ENCODE measurements around the gene SNX13.
A peak's percentile ranks its signal among the peaks of the same experiment; 100 is the strongest.
"Not testable (repeated sequence)": the region's sequence is repeated elsewhere in the genome, so short reads cannot be mapped to it uniquely, and the experiment has no call there.

The SNX13 gene

GRCh38 chr7:17822547-17823173 is 117.6 kb downstream of the SNX13 start:
- no peak overlapping the region for H2BK5ac ChIP-seq (ENCODE audit: low read length)
- no peak overlapping the region for H3K9ac ChIP-seq (ENCODE audit: low read length)
- H3K79me1 ChIP-seq (ENCODE audit: low read length): no peaks in the 10 kb centered on the region
- no peaks in the 10 kb centered on the region for H3K79me2 ChIP-seq (ENCODE audit: control insufficient read depth, insufficient read depth, low read length)
- no peak overlapping the region for H2BK120ac ChIP-seq (ENCODE audit: low read depth, low read length)
- no peaks in the 10 kb centered on the region for H3K36me3 ChIP-seq (ENCODE audit: control insufficient read depth, insufficient read depth, low read length)
- no peak overlapping the region for H3K4me3 ChIP-seq (ENCODE audit: low read length)
- H3K4me1 ChIP-seq (ENCODE audit: control insufficient read depth, low read depth, low read length): no peaks in the 10 kb centered on the region
- no peak for DNase-seq
- WGBS (ENCODE audit: extremely low coverage, insufficient coverage, low lambda C conversion rate): no CpG with 5 or more reads among the region's 3 CpGs
- H4K8ac ChIP-seq (ENCODE audit: low read depth, low read length): no peak overlapping the region
- H3K27me3 ChIP-seq (ENCODE audit: insufficient read depth, low read length, poor library complexity): no peaks in the 10 kb centered on the region
- H3K18ac ChIP-seq (ENCODE audit: low read length): no peak overlapping the region
- no peak overlapping the region for H4K5ac ChIP-seq (ENCODE audit: low read length)
- H3K4ac ChIP-seq (ENCODE audit: low read depth, low read length): no peak overlapping the region
- H3K4me2 ChIP-seq (ENCODE audit: low read length): no peak overlapping the region
- no peak overlapping the region for H3K27ac ChIP-seq (ENCODE audit: low read depth, low read length)
- no peak overlapping the region for H2AK5ac ChIP-seq (ENCODE audit: low read length)
- H3K23ac ChIP-seq (ENCODE audit: low read length): no peak overlapping the region
- H2BK15ac ChIP-seq (replicated peaks; ENCODE audit: low read depth): no peak overlapping the region
- no peak overlapping the region for H3K56ac ChIP-seq (ENCODE audit: low read length)

GRCh38 chr7:17816903-17817302 is 123.4 kb downstream of the SNX13 start:
- Histone ChIP-seq H4K5ac (ENCODE audit: low read length) (no peak overlapping the region), H3K9ac (ENCODE audit: low read length) (no peak overlapping the region), H3K4me2 (ENCODE audit: low read length) (no peak overlapping the region), H2AK5ac (ENCODE audit: low read length) (no peak overlapping the region), H3K79me2 (ENCODE audit: control insufficient read depth, insufficient read depth, low read length) (no peaks in the 10 kb centered on the region), H3K79me1 (ENCODE audit: low read length) (no peaks in the 10 kb centered on the region), H3K4ac (ENCODE audit: low read depth, low read length) (no peak overlapping the region), H3K23ac (ENCODE audit: low read length) (no peak overlapping the region), H4K8ac (ENCODE audit: low read depth, low read length) (no peak overlapping the region), H2BK15ac (replicated peaks; ENCODE audit: low read depth) (no peak overlapping the region), H3K18ac (ENCODE audit: low read length) (no peak overlapping the region), H2BK120ac (ENCODE audit: low read depth, low read length) (no peak overlapping the region), H3K36me3 (ENCODE audit: control insufficient read depth, insufficient read depth, low read length) (no peaks in the 10 kb centered on the region), H2BK5ac (ENCODE audit: low read length) (no peak overlapping the region), H3K4me3 (ENCODE audit: low read length) (no peak overlapping the region), H3K27ac (ENCODE audit: low read depth, low read length) (no peak overlapping the region), H3K56ac (ENCODE audit: low read length) (no peak overlapping the region), H3K27me3 (ENCODE audit: insufficient read depth, low read length, poor library complexity) (no peaks in the 10 kb centered on the region), H3K4me1 (ENCODE audit: control insufficient read depth, low read depth, low read length) (no peaks in the 10 kb centered on the region)
- DNase-seq: no peak
- WGBS (ENCODE audit: extremely low coverage, insufficient coverage, low lambda C conversion rate): no CpG with 5 or more reads among the region's 3 CpGs

- Histone ChIP-seq H3K4ac (ENCODE audit: low read depth, low read length) (no peak overlapping the region), H3K79me1 (ENCODE audit: low read length) (no peaks in the 10 kb centered on the region), H3K4me2 (ENCODE audit: low read length) (no peak overlapping the region), H3K56ac (ENCODE audit: low read length) (no peak overlapping the region), H2BK15ac (replicated peaks; ENCODE audit: low read depth) (no peak overlapping the region), H3K4me3 (ENCODE audit: low read length) (no peak overlapping the region), H4K5ac (ENCODE audit: low read length) (no peak overlapping the region), H3K27ac (ENCODE audit: low read depth, low read length) (no peak overlapping the region), H3K27me3 (ENCODE audit: insufficient read depth, low read length, poor library complexity) (no peaks in the 10 kb centered on the region), H3K36me3 (ENCODE audit: control insufficient read depth, insufficient read depth, low read length) (no peaks in the 10 kb centered on the region), H4K8ac (ENCODE audit: low read depth, low read length) (no peak overlapping the region), H3K79me2 (ENCODE audit: control insufficient read depth, insufficient read depth, low read length) (no peaks in the 10 kb centered on the region), H3K4me1 (ENCODE audit: control insufficient read depth, low read depth, low read length) (no peaks in the 10 kb centered on the region), H3K9ac (ENCODE audit: low read length) (no peak overlapping the region), H3K23ac (ENCODE audit: low read length) (no peak overlapping the region), H2AK5ac (ENCODE audit: low read length) (no peak overlapping the region), H2BK5ac (ENCODE audit: low read length) (no peak overlapping the region), H3K18ac (ENCODE audit: low read length) (no peak overlapping the region), H2BK120ac (ENCODE audit: low read depth, low read length) (no peak overlapping the region)
- no peak for DNase-seq
- WGBS (ENCODE audit: extremely low coverage, insufficient coverage, low lambda C conversion rate): no CpG with 5 or more reads among the region's 4 CpGs
Observed at GRCh38 chr7:17815318-17815717, 125.0 kb downstream of the SNX13 start.

GRCh38 chr7:17814058-17814457 is 126.2 kb downstream of the SNX13 start:
- H3K27me3 ChIP-seq (ENCODE audit: insufficient read depth, low read length, poor library complexity): no peaks in the 10 kb centered on the region
- no peak for DNase-seq
- no peak overlapping the region for H3K56ac ChIP-seq (ENCODE audit: low read length)
- H3K18ac ChIP-seq (ENCODE audit: low read length): no peak overlapping the region
- no peaks in the 10 kb centered on the region for H3K79me1 ChIP-seq (ENCODE audit: low read length)
- H4K8ac ChIP-seq (ENCODE audit: low read depth, low read length): no peak overlapping the region
- no peak overlapping the region for H2AK5ac ChIP-seq (ENCODE audit: low read length)
- no peak overlapping the region for H3K23ac ChIP-seq (ENCODE audit: low read length)
- H3K4ac ChIP-seq (ENCODE audit: low read depth, low read length): no peak overlapping the region
- no peak overlapping the region for H2BK15ac ChIP-seq (replicated peaks; ENCODE audit: low read depth)
- no peak overlapping the region for H4K5ac ChIP-seq (ENCODE audit: low read length)
- no peak overlapping the region for H3K4me2 ChIP-seq (ENCODE audit: low read length)
- WGBS (ENCODE audit: extremely low coverage, insufficient coverage, low lambda C conversion rate): no CpG with 5 or more reads among the region's 1 CpG
- H3K79me2 ChIP-seq (ENCODE audit: control insufficient read depth, insufficient read depth, low read length): no peaks in the 10 kb centered on the region
- H3K4me1 ChIP-seq (ENCODE audit: control insufficient read depth, low read depth, low read length): no peaks in the 10 kb centered on the region
- no peak overlapping the region for H3K27ac ChIP-seq (ENCODE audit: low read depth, low read length)
- H2BK5ac ChIP-seq (ENCODE audit: low read length): no peak overlapping the region
- H2BK120ac ChIP-seq (ENCODE audit: low read depth, low read length): no peak overlapping the region
- H3K36me3 ChIP-seq (ENCODE audit: control insufficient read depth, insufficient read depth, low read length): no peaks in the 10 kb centered on the region
- no peak overlapping the region for H3K4me3 ChIP-seq (ENCODE audit: low read length)
- H3K9ac ChIP-seq (ENCODE audit: low read length): no peak overlapping the region

- not testable (repeated sequence) for H3K79me1 ChIP-seq (ENCODE audit: low read length); H3K4ac ChIP-seq (ENCODE audit: low read depth, low read length); H3K79me2 ChIP-seq (ENCODE audit: control insufficient read depth, insufficient read depth, low read length); H3K4me2 ChIP-seq (ENCODE audit: low read length); H3K27me3 ChIP-seq (ENCODE audit: insufficient read depth, low read length, poor library complexity); H3K27ac ChIP-seq (ENCODE audit: low read depth, low read length); H4K5ac ChIP-seq (ENCODE audit: low read length); H2BK15ac ChIP-seq (replicated peaks; ENCODE audit: low read depth); H3K4me3 ChIP-seq (ENCODE audit: low read length); DNase-seq; H3K23ac ChIP-seq (ENCODE audit: low read length); H2BK120ac ChIP-seq (ENCODE audit: low read depth, low read length); H4K8ac ChIP-seq (ENCODE audit: low read depth, low read length); H3K18ac ChIP-seq (ENCODE audit: low read length); H2AK5ac ChIP-seq (ENCODE audit: low read length); H3K9ac ChIP-seq (ENCODE audit: low read length); H3K36me3 ChIP-seq (ENCODE audit: control insufficient read depth, insufficient read depth, low read length); H3K4me1 ChIP-seq (ENCODE audit: control insufficient read depth, low read depth, low read length); H2BK5ac ChIP-seq (ENCODE audit: low read length); H3K56ac ChIP-seq (ENCODE audit: low read length)
Observed at GRCh38 chr7:17809215-17809614, 131.1 kb downstream of the SNX13 start.

GRCh38 chr7:17807242-17807641 is 133.1 kb downstream of the SNX13 start:
- no CpG with 5 or more reads among the region's 9 CpGs for WGBS (ENCODE audit: extremely low coverage, insufficient coverage, low lambda C conversion rate)
- Histone ChIP-seq H3K79me1 (ENCODE audit: low read length) (no peaks in the 10 kb centered on the region), H3K79me2 (ENCODE audit: control insufficient read depth, insufficient read depth, low read length) (no peaks in the 10 kb centered on the region), H3K4me1 (ENCODE audit: control insufficient read depth, low read depth, low read length) (no peaks in the 10 kb centered on the region), H4K5ac (ENCODE audit: low read length) (no peak overlapping the region), H3K36me3 (ENCODE audit: control insufficient read depth, insufficient read depth, low read length) (no peaks in the 10 kb centered on the region), H4K8ac (ENCODE audit: low read depth, low read length) (no peak overlapping the region), H3K4me3 (ENCODE audit: low read length) (no peak overlapping the region), H2AK5ac (ENCODE audit: low read length) (no peak overlapping the region), H3K27ac (ENCODE audit: low read depth, low read length) (no peak overlapping the region), H3K4ac (ENCODE audit: low read depth, low read length) (no peak overlapping the region), H3K56ac (ENCODE audit: low read length) (no peak overlapping the region), H3K27me3 (ENCODE audit: insufficient read depth, low read length, poor library complexity) (no peaks in the 10 kb centered on the region), H2BK120ac (ENCODE audit: low read depth, low read length) (no peak overlapping the region), H3K9ac (ENCODE audit: low read length) (no peak overlapping the region), H3K23ac (ENCODE audit: low read length) (no peak overlapping the region), H2BK15ac (replicated peaks; ENCODE audit: low read depth) (no peak overlapping the region), H2BK5ac (ENCODE audit: low read length) (no peak overlapping the region), H3K4me2 (ENCODE audit: low read length) (no peak overlapping the region), H3K18ac (ENCODE audit: low read length) (no peak overlapping the region)
- DNase-seq: peak; percentile 50
